ENCODE measurements around the gene HOXD10. TPM values are rescaled to one million over a fixed set of nuclear protein-coding genes. Genes with fewer than 3 reads are reported as not detected.

HOXD10 gene
- total and polyA plus RNA-seq, 2 donors from 2014 or later, result 28.2 to 35.4 TPM

DNA sequence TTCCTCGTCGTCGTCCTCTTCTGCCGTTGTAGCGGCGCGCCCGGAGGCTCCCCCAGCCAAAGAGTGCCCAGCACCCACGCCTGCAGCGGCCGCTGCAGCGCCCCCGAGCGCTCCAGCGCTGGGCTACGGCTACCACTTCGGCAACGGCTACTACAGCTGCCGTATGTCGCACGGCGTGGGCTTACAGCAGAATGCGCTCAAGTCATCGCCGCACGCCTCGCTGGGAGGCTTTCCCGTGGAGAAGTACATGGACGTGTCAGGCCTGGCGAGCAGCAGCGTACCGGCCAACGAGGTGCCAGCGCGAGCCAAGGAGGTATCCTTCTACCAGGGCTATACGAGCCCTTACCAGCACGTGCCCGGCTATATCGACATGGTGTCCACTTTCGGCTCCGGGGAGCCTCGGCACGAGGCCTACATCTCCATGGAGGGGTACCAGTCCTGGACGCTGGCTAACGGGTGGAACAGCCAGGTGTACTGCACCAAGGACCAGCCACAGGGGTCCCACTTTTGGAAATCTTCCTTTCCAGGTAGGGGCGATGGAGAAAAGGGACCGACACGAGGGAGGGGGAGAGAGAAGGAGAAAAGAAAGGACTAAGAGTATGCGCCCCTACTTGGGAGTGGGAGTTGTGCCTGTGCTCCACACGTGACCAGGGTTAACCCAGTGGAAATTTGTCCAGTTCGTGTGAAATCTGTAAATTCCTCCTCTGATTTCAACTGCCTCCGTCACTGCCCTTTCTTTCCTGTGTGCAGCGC, 23.3 kb upstream of the HOXD10 start:
- no peaks in the 10 kb centered on the region for H3K9me3 ChIP-seq (ENCODE audit: control insufficient read depth in 2 of 3, insufficient read depth in 1 of 3, low read length in 3 of 3)
- no peak overlapping the region for H3K9ac ChIP-seq (ENCODE audit: low read length in 3 of 3)
- no peak for TF ChIP-seq CTCF (IDR thresholded peaks at IDR 0.05; ENCODE audit: borderline replicate concordance, extremely low read depth, insufficient read depth)
- FAIRE-seq (no peak), DNase-seq (peak in 4 of 5 donors; percentile 63 to 73 (median 70))
- no peaks in the 10 kb centered on the region for H3K36me3 ChIP-seq (ENCODE audit: control insufficient read depth in 2 of 3, insufficient read depth in 3 of 3, low read length in 3 of 3)
- no peak overlapping the region for H3K27ac ChIP-seq (ENCODE audit: low read depth in 2 of 2, low read length in 2 of 2)
- intact Hi-C loops (cut with DNase I), result loop anchor here (5.0 to 10.0 kb wide), 2 partner anchors 409 to 726 kb away; no protein-coding TSS in a partner anchor
- H3K4me1 ChIP-seq (ENCODE audit: control insufficient read depth in 2 of 3, insufficient read depth in 2 of 3, low read depth in 1 of 3, low read length in 3 of 3), result peaks cover 0 to 9% (median 5%) of the 10 kb centered on the region in 3 donors
- peaks cover 88% of the 10 kb centered on the region for H3K27me3 ChIP-seq (ENCODE audit: control insufficient read depth, insufficient read depth, low read length)
- H3K4me3 ChIP-seq (ENCODE audit: low read length in 3 of 3), result no peak overlapping the region

DNA sequence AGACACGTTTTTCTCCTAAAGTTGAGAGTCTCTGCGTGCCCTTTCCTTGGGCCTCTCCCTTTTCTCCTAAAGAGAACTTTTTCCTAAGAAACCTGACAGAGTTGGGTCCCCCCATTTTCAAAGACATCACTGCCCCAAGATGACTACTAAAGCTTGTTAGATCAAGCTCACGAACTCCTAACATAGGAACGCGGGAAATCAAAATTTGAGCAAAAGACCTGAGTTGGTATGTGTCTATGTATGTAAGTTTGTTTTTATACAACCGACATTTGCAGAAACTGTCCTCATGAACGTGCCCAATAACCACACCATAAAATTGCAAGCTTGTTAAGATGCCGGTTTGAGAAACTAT, 22.7 kb upstream of the HOXD10 start:
- no peak overlapping the region for H3K4me3 ChIP-seq (ENCODE audit: low read length in 3 of 3)
- no peaks in the 10 kb centered on the region for H3K36me3 ChIP-seq (ENCODE audit: control insufficient read depth in 2 of 3, insufficient read depth in 3 of 3, low read length in 3 of 3)
- FAIRE-seq, result no peak
- H3K9me3 ChIP-seq (ENCODE audit: control insufficient read depth in 2 of 3, insufficient read depth in 1 of 3, low read length in 3 of 3), result no peaks in the 10 kb centered on the region
- H3K4me1 ChIP-seq (ENCODE audit: control insufficient read depth in 2 of 3, insufficient read depth in 2 of 3, low read depth in 1 of 3, low read length in 3 of 3), result peaks cover 0 to 9% (median 5%) of the 10 kb centered on the region in 3 donors
- no peak overlapping the region for H3K27ac ChIP-seq (ENCODE audit: low read depth in 2 of 2, low read length in 2 of 2)
- H3K9ac ChIP-seq (ENCODE audit: low read length in 3 of 3), result no peak overlapping the region
- peak in 1 of 5 donors; percentile 19 for DNase-seq
- no peak for TF ChIP-seq CTCF (IDR thresholded peaks at IDR 0.05; ENCODE audit: borderline replicate concordance, extremely low read depth, insufficient read depth)
- intact Hi-C loops (cut with DNase I), result loop anchor here (5.0 to 10.0 kb wide), 2 partner anchors 409 to 727 kb away; no protein-coding TSS in a partner anchor
- peaks cover 85% of the 10 kb centered on the region for H3K27me3 ChIP-seq (ENCODE audit: control insufficient read depth, insufficient read depth, low read length)

DNA sequence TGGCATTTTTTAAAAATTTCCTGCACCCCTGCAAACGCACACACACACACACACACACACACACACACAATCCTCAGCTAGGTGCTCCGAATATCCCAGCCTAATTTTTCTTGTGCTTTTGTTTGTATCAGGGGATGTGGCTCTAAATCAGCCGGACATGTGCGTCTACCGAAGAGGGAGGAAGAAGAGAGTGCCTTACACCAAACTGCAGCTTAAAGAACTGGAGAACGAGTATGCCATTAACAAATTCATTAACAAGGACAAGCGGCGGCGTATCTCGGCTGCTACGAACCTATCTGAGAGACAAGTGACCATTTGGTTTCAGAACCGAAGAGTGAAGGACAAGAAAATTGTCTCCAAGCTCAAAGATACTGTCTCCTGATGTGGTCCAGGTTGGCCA, 22.2 kb upstream of the HOXD10 start:
- DNase-seq (peak in 1 of 5 donors; percentile 41), FAIRE-seq (no peak)
- intact Hi-C loops (cut with DNase I), result loop anchor here (5.0 to 10.0 kb wide), 2 partner anchors 410 to 727 kb away; no protein-coding TSS in a partner anchor
- H3K36me3 ChIP-seq (ENCODE audit: control insufficient read depth in 2 of 3, insufficient read depth in 3 of 3, low read length in 3 of 3), result no peaks in the 10 kb centered on the region
- H3K4me1 ChIP-seq (ENCODE audit: control insufficient read depth in 2 of 3, insufficient read depth in 2 of 3, low read depth in 1 of 3, low read length in 3 of 3), result peaks cover 0 to 9% (median 5%) of the 10 kb centered on the region in 3 donors
- TF ChIP-seq CTCF (IDR thresholded peaks at IDR 0.05; ENCODE audit: borderline replicate concordance, extremely low read depth, insufficient read depth), result no peak
- H3K9ac ChIP-seq (ENCODE audit: low read length in 3 of 3), result no peak overlapping the region
- peaks cover 84% of the 10 kb centered on the region for H3K27me3 ChIP-seq (ENCODE audit: control insufficient read depth, insufficient read depth, low read length)
- H3K4me3 ChIP-seq (ENCODE audit: low read length in 3 of 3), result no peak overlapping the region
- no peaks in the 10 kb centered on the region for H3K9me3 ChIP-seq (ENCODE audit: control insufficient read depth in 2 of 3, insufficient read depth in 1 of 3, low read length in 3 of 3)
- H3K27ac ChIP-seq (ENCODE audit: low read depth in 2 of 2, low read length in 2 of 2), result no peak overlapping the region

All from kidney (tissue), 14 donors.